Thyroid gland (tissue), 4 donors: Measurements from ENCODE around the gene SLC15A2.

Source experiments
- POLR2A ChIP-seq, 2 donors: fragments of 450-650 bp; IDR thresholded peaks; one replicate each; pipeline ENCODE4 v1.6.1; 2017; ENCODE audit warnings: antibody characterized with exemption in 2 of 2, mild to moderate bottlenecking in 2 of 2, moderate library complexity in 1 of 2
- TF ChIP-seq, protein P1 (sequence below), 6 experiments: fragments of 200-600 bp in 3 of 6; fragments of 450-650 bp in 3 of 6; sonication (generic) in 3 of 6; IDR thresholded peaks; one replicate each; pipeline ENCODE4 v1.5.1; 2016 to 2019; ENCODE audit warnings: antibody characterized with exemption in 6 of 6, mild to moderate bottlenecking in 2 of 6, inconsistent platforms in 1 of 6, moderate library complexity in 1 of 6

DNA sequence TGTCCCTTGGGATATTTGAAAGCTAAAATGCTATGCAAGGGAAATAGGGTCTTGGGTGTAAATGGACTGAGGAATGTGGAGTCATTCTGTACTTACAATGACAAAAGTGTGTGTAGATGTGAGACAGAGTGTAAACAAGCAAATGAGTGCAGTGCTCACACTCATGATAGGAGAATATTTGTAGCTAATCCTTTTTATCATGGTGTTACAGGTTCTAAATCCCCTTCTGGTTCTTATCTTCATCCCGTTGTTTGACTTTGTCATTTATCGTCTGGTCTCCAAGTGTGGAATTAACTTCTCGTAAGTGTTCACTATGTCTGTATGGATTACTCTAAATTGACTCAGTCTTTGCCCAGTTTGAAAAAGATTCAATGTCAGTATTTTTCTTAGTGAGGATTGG lies 30.5 kb downstream of the SLC15A2 start:
- TF ChIP-seq, protein P1, sequence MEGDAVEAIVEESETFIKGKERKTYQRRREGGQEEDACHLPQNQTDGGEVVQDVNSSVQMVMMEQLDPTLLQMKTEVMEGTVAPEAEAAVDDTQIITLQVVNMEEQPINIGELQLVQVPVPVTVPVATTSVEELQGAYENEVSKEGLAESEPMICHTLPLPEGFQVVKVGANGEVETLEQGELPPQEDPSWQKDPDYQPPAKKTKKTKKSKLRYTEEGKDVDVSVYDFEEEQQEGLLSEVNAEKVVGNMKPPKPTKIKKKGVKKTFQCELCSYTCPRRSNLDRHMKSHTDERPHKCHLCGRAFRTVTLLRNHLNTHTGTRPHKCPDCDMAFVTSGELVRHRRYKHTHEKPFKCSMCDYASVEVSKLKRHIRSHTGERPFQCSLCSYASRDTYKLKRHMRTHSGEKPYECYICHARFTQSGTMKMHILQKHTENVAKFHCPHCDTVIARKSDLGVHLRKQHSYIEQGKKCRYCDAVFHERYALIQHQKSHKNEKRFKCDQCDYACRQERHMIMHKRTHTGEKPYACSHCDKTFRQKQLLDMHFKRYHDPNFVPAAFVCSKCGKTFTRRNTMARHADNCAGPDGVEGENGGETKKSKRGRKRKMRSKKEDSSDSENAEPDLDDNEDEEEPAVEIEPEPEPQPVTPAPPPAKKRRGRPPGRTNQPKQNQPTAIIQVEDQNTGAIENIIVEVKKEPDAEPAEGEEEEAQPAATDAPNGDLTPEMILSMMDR (IDR thresholded peaks at IDR 0.05), result no peak
- no peak for TF ChIP-seq POLR2A (IDR thresholded peaks at IDR 0.05)
